ENCODE results near the gene C17orf113.

C17orf113 gene

GRCh38 chr17:42072323-42073187, 22.2 kb upstream of the C17orf113 start:
- no peak for DNase-seq (ENCODE audit: low read depth)

GRCh38 chr17:42071810-42072209, 21.4 kb upstream of the C17orf113 start:
- no peak for DNase-seq (ENCODE audit: low read depth)

GRCh38 chr17:42068979-42069378, 18.6 kb upstream of the C17orf113 start:
- DNase-seq (ENCODE audit: low read depth) = no peak

GRCh38 chr17:42067371-42068091, 17.1 kb upstream of the C17orf113 start:
- DNase-seq (ENCODE audit: low read depth) = no peak

- DNase-seq (ENCODE audit: low read depth) = no peak
Measured at GRCh38 chr17:42065201-42065600, 14.8 kb upstream of the C17orf113 start.

GRCh38 chr17:42062681-42063080, 12.3 kb upstream of the C17orf113 start:
- no peak for DNase-seq (ENCODE audit: low read depth)

GRCh38 chr17:42061646-42062487, 11.5 kb upstream of the C17orf113 start:
- no peak for DNase-seq (ENCODE audit: low read depth)

GRCh38 chr17:42060231-42060630, 9.8 kb upstream of the C17orf113 start:
- no peak for DNase-seq (ENCODE audit: low read depth)

- DNase-seq (ENCODE audit: low read depth) = no peak
Measured at GRCh38 chr17:42059815-42060214, 9.4 kb upstream of the C17orf113 start.

GRCh38 chr17:42058063-42058462, 7.7 kb upstream of the C17orf113 start:
- DNase-seq (ENCODE audit: low read depth) = no peak

- no peak for DNase-seq (ENCODE audit: low read depth)
Measured at GRCh38 chr17:42056635-42057034, 6.2 kb upstream of the C17orf113 start.

GRCh38 chr17:42055496-42055895, 5.1 kb upstream of the C17orf113 start:
- no peak for DNase-seq (ENCODE audit: low read depth)

- DNase-seq (ENCODE audit: low read depth) = no peak
Measured at GRCh38 chr17:42055027-42055426, 4.6 kb upstream of the C17orf113 start.

- no peak for DNase-seq (ENCODE audit: low read depth)
Measured at GRCh38 chr17:42053731-42054500, 3.5 kb upstream of the C17orf113 start.

GRCh38 chr17:42052346-42052877, 2.0 kb upstream of the C17orf113 start:
- DNase-seq (ENCODE audit: low read depth) = no peak

- DNase-seq (ENCODE audit: low read depth) = no peak
Measured at GRCh38 chr17:42051645-42052044, 1.2 kb upstream of the C17orf113 start.

- no peak for DNase-seq (ENCODE audit: low read depth)
Measured at GRCh38 chr17:42051013-42051400, 606 bp upstream of the C17orf113 start.

- DNase-seq (ENCODE audit: low read depth) = no peak
Measured at GRCh38 chr17:42049834-42050392, 488 bp downstream of the C17orf113 start.

- DNase-seq (ENCODE audit: low read depth) = no peak
Measured at GRCh38 chr17:42047343-42047742, 3.1 kb downstream of the C17orf113 start.

GRCh38 chr17:42045719-42046118, 4.7 kb downstream of the C17orf113 start:
- DNase-seq (ENCODE audit: low read depth) = no peak

Data from HS-27A (cell line).